Measurements from ENCODE around the gene HSD3B2.

GRCh38 chr1:119447344-119448126, 32.6 kb downstream of the HSD3B2 start:
- TF ChIP-seq POLR2A (IDR thresholded peaks at IDR 0.05) = no peak
- no peak for TF ChIP-seq CTCF (IDR thresholded peaks at IDR 0.05)
